K562 (cell line): ENCODE data around the gene LEAP2. TPM values are rescaled to one million over a fixed set of nuclear protein-coding genes. Genes with fewer than 3 reads are reported as not detected.
A peak's percentile ranks its signal among the peaks of the same experiment; 100 is the strongest.

ENCODE experiments used
- ATAC-seq: fragments of 200-7000 bp; cut with Tn5 transposase; 3 replicates; pipeline ENCODE4 v1.9.1; 2020; ENCODE audit warnings: moderate library complexity
- BruUV-seq: library from RNA; stranded (reverse); fragments of 400-500 nt; replicated peaks from 2 replicates; lab custom pipeline; 2021; lab: Mats Ljungman, UMichigan
- CTCF ChIA-PET: fragments of 300-600 bp; formaldehyde crosslinking; extraction: SDS; loops from one replicate; lab custom pipeline; 2021; ENCODE audit warnings: low intra/inter-chr PET ratio; lab: Yijun Ruan, JAX
- POLR2A ChIA-PET: fragments of 300-600, 350-650 bp; sonication (Branson Sonifier 250); formaldehyde crosslinking; extraction: SDS; loops from one replicate; lab custom pipeline; 2021; ENCODE audit warnings: antibody characterized with exemption, inconsistent platforms; lab: Yijun Ruan, JAX
- DNase-seq, 4 experiments: peaks; one replicate each; pipeline versions ENCODE4 v3.0.0 to v3.0.0-alpha.2; 2011 to 2018; ENCODE audit warnings: low spot score in 3 of 4, mixed read lengths in 3 of 4; ENCODE audit errors: extremely low read depth in 1 of 4
- FAIRE-seq: peaks from 2 replicates; lab custom pipeline; 2011; peaks lifted over from hg19 to GRCh38; lab: Jason Lieb, UNC
- H2AFZ ChIP-seq: 2 replicates; pipeline ENCODE4 v1.6.0; 2011; ENCODE audit warnings: low read depth, low read length, control low read depth, inconsistent platforms
- H3K27ac ChIP-seq: fragments of 200-600 bp; 3 replicates; pipeline ENCODE4 v1.8.0; 2011; ENCODE audit warnings: low read depth, mild to moderate bottlenecking, control low read depth, inconsistent platforms, low read length, moderate library complexity, mixed read lengths; ENCODE audit errors: extremely low read depth
- H3K27me3 ChIP-seq, 2 experiments: fragments of 300-600 bp in 1 of 2; 2 replicates in 1 of 2; 3 replicates in 1 of 2; pipeline versions ENCODE4 v1.6.0 to v1.8.0; 2011; ENCODE audit warnings: inconsistent platforms in 2 of 2, low read length in 2 of 2, mild to moderate bottlenecking in 1 of 2, mixed read lengths in 1 of 2, moderate library complexity in 1 of 2; ENCODE audit not compliant: control insufficient read depth in 2 of 2, insufficient read depth in 2 of 2
- H3K36me3 ChIP-seq: fragments of 300-600 bp; 3 replicates; pipeline ENCODE4 v1.8.0; 2011; ENCODE audit warnings: mild to moderate bottlenecking, low read length, inconsistent platforms; ENCODE audit not compliant: control insufficient read depth, insufficient read depth
- H3K4me1 ChIP-seq, 2 experiments: fragments of 200-600 bp in 1 of 2; replicated peaks in 1 of 2; 2 replicates in 1 of 2; 3 replicates in 1 of 2; pipeline versions ENCODE4 v1.5.1 to v1.8.0; 2011; ENCODE audit warnings: inconsistent platforms in 2 of 2, low read length in 2 of 2, mild to moderate bottlenecking in 1 of 2, mixed read lengths in 1 of 2, moderate library complexity in 1 of 2; ENCODE audit not compliant: control insufficient read depth in 2 of 2, insufficient read depth in 2 of 2
- H3K4me2 ChIP-seq: 2 replicates; pipeline ENCODE4 v1.6.1; 2011; ENCODE audit warnings: low read length, control low read depth, inconsistent platforms, mixed read lengths; ENCODE audit not compliant: insufficient read depth
- H3K4me3 ChIP-seq: fragments of 200-600 bp; sonication (generic), shearing (Covaris generic); 2 replicates; pipeline ENCODE4 v1.5.1; 2016; ENCODE audit warnings: control low read depth, inconsistent platforms
- H3K79me2 ChIP-seq: fragments of 200-600 bp; 3 replicates; pipeline ENCODE4 v1.8.0; 2011; ENCODE audit warnings: low read length, inconsistent platforms; ENCODE audit not compliant: control insufficient read depth, insufficient read depth
- H3K9ac ChIP-seq, 2 experiments: 2 replicates each; pipeline versions ENCODE4 v1.6.0 to v1.6.1; 2011; ENCODE audit warnings: low read depth in 2 of 2, low read length in 2 of 2, control low read depth in 1 of 2, inconsistent platforms in 1 of 2, mild to moderate bottlenecking in 1 of 2, mixed read lengths in 1 of 2; ENCODE audit not compliant: insufficient read depth in 1 of 2
- H3K9me1 ChIP-seq: one replicate; pipeline ENCODE4 v1.6.0; 2011; ENCODE audit warnings: inconsistent platforms, mild to moderate bottlenecking, low read length, moderate library complexity; ENCODE audit not compliant: control insufficient read depth, insufficient read depth
- H3K9me3 ChIP-seq: replicated peaks from 2 replicates; pipeline ENCODE4 v1.5.1; 2011; ENCODE audit warnings: low read depth, low read length, inconsistent platforms; ENCODE audit not compliant: control insufficient read depth, insufficient read depth
- H4K20me1 ChIP-seq: replicated peaks from 2 replicates; pipeline ENCODE4 v1.6.1; 2011; ENCODE audit warnings: low read length, inconsistent platforms, mixed read lengths; ENCODE audit not compliant: control insufficient read depth, insufficient read depth
- ARID4B ChIP-seq: sonication (generic); formaldehyde crosslinking; IDR thresholded peaks from 2 replicates; pipeline ENCODE4 v1.8.0; 2022; ENCODE audit warnings: mild to moderate bottlenecking, missing genetic modification reagents
- BACH1 ChIP-seq: fragments of 200-800 bp; sonication (Bioruptor generic); IDR thresholded peaks from 2 replicates; pipeline ENCODE4 v1.6.1; 2016; ENCODE audit warnings: missing genetic modification characterization, missing compliant biosample characterization
- BRD4 ChIP-seq: fragments of 200-600 bp; sonication (generic); IDR thresholded peaks from 2 replicates; pipeline ENCODE4 v1.6.1; 2017; ENCODE audit warnings: inconsistent platforms
- FOSL1 ChIP-seq: fragments of 200-800 bp; sonication (Bioruptor generic); conservative IDR thresholded peaks from 2 replicates; pipeline ENCODE4 v1.6.1; 2016; ENCODE audit warnings: missing genetic modification characterization, missing compliant biosample characterization
- IRF2 ChIP-seq: sonication (generic); formaldehyde crosslinking; IDR thresholded peaks from 2 replicates; pipeline ENCODE4 v1.8.1; 2022; ENCODE audit warnings: mild to moderate bottlenecking, missing genetic modification reagents
- NR2C2 ChIP-seq, 2 experiments: fragments of 200-800 bp in 1 of 2; sonication (Bioruptor generic) in 1 of 2; sonication (generic) in 1 of 2; formaldehyde crosslinking in 1 of 2; IDR thresholded peaks; 2 replicates each; pipeline versions ENCODE4 v1.6.1 to v1.8.0; 2016 to 2022; ENCODE audit warnings: mild to moderate bottlenecking in 1 of 2, missing compliant biosample characterization in 1 of 2, missing genetic modification characterization in 1 of 2, missing genetic modification reagents in 1 of 2
- ZNF395 ChIP-seq: fragments of 200-800 bp; sonication (Bioruptor generic); IDR thresholded peaks from 2 replicates; pipeline ENCODE4 v1.6.1; 2017; ENCODE audit warnings: missing genetic modification characterization, missing compliant biosample characterization
- WGBS: fragments of 100-300 bp; shearing (Covaris generic); methylation state at CpG from one replicate; pipeline ENCODE4 v1.1.6; 2016; ENCODE audit warnings: low coverage, mixed read lengths; ENCODE audit not compliant: insufficient coverage; ENCODE audit errors: missing lambda C conversion rate; 5-methylcytosine and 5-hydroxymethylcytosine counted together
- in situ Hi-C: fragments of 300-500 bp; cut with MboI; formaldehyde crosslinking; loops from 4 replicates; pipeline ENCODE4 v1.15.0; 2018; ENCODE audit warnings: inconsistent platforms, mixed read lengths
- intact Hi-C: fragments of 100-400 bp; cut with micrococcal nuclease; formaldehyde crosslinking; loops from 2 replicates; pipeline ENCODE4 v1.14.2; 2022
- polyA plus RNA-seq, 8 experiments: library from polyadenylated mRNA; depleted of rRNA in 4 of 8; stranded (reverse) in 5 of 8; unstranded in 3 of 8; fragments of >200 nt; fragmentation: Nextera tagmentation in 2 of 8; fragmentation: Illumina TruSeq in 1 of 8; extraction: Ambion mirVana in 2 of 8; extraction: Trizol in 1 of 8; gene quantifications; 2 replicates each; pipeline versions ENCODE4 v1.2.1 to v1.2.3, GENCODE V29; 2011 to 2014; ENCODE audit warnings: inconsistent platforms in 1 of 8, missing spikeins in 1 of 8
- total RNA-seq, 7 experiments: library from RNA; depleted of rRNA in 6 of 7; stranded (reverse); fragments of >200 nt in 6 of 7; fragmentation: Illumina TruSeq in 2 of 7; extraction: Trizol in 2 of 7; gene quantifications; 2 replicates each; pipeline versions ENCODE4 v1.2.1 to v1.2.3, GENCODE V29; 2011 to 2021; ENCODE audit warnings: low replicate concordance in 1 of 7
- TF ChIP-seq, protein P1 (sequence below): fragments of 450-650 bp; IDR thresholded peaks from 2 replicates; pipeline ENCODE4 v1.6.1; 2016; ENCODE audit warnings: low read depth, mild to moderate bottlenecking, moderate library complexity

The LEAP2 gene
- total and polyA plus RNA-seq, 9 of the 15 experiments (the other 6 are each of a cell fraction or from before 2014, with no cell fraction given), result 1.1 to 5.6 (median 2.5) TPM

- intact Hi-C loops (no loop called here), in situ Hi-C loops (no loop called here)
- no peak overlapping the region for H3K27ac ChIP-seq
- ATAC-seq, result peak; percentile 17
- H3K4me1 ChIP-seq, result peaks cover 0 to 14% of the 10 kb centered on the region in 2 experiments; a peak in 3 of 5 replicates
- no peaks in the 10 kb centered on the region for H3K9me1 ChIP-seq
- no peaks in the 10 kb centered on the region for H3K27me3 ChIP-seq
- no peak for FAIRE-seq
- DNase-seq, result no peak
- POLR2A ChIA-PET, result interaction anchor here (0.7 to 3.1 kb wide), 7 partner anchors 8 to 475 kb away, joined by 3 to 25 read pairs (median 7); partner anchors contain the start of genes GDF9 and UQCRQ
- H3K79me2 ChIP-seq, result no peaks in the 10 kb centered on the region
- no TSS peak for BruUV-seq
- no peak overlapping the region; the same call in 1 of the 2 replicates for H3K4me2 ChIP-seq
- H3K9ac ChIP-seq, result no peak overlapping the region
- TF ChIP-seq IRF2 (CRISPR knock-in tag) (no peak), BACH1 (peak; percentile 11; the same call in 1 of the 2 replicates), FOSL1 (tag) (0 out of 2 replicates have a peak, but pooled peaks have one; percentile 13)
- H3K9me3 ChIP-seq, result no peaks in the 10 kb centered on the region
- H3K36me3 ChIP-seq, result no peaks in the 10 kb centered on the region
- CTCF ChIA-PET, result no interaction called here
- peak overlapping the region; percentile 75 for H2AFZ ChIP-seq
- no peak overlapping the region for H3K4me3 ChIP-seq
- H4K20me1 ChIP-seq, result no peaks in the 10 kb centered on the region
- 32% methylated on average over 2 of the region's 2 CpGs for whole genome bisulfite sequencing
Observed at GRCh38 chr5:132850066-132850465, 23.4 kb upstream of the LEAP2 start.

DNA sequence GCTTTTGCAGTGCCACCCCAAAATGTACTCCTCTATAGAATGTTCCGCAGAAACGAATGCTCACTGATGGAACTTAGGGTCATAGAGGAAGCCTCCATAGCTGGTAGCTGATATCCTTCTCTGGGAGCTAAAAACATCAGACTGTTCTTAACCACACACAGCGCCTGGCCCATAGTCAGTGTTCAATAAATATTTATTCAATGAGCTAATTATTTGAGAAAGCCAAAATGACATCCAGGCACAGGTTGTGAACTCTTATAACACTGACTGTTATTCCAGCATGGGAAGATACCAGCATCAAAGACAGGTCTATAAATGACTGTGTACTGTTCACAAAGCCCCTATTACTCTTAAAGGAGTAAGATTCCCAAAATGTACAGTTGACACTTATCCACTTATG, 20.1 kb upstream of the LEAP2 start:
- no TSS peak for BruUV-seq
- POLR2A ChIA-PET, result interaction anchor here (1.1 to 3.0 kb wide), 4 partner anchors 9 to 23 kb away, joined by 3 to 17 read pairs (median 6); partner anchors contain the start of genes GDF9 and UQCRQ
- Histone ChIP-seq H3K4me2 (no peak overlapping the region), H3K9me1 (no peaks in the 10 kb centered on the region), H2AFZ (no peak overlapping the region), H3K27me3 (no peaks in the 10 kb centered on the region), H3K4me1 (peaks cover 0 to 14% of the 10 kb centered on the region in 2 experiments; a peak in 3 of 5 replicates), H3K79me2 (no peaks in the 10 kb centered on the region), H3K9ac (no peak overlapping the region), H3K4me3 (no peak overlapping the region), H3K27ac (no peak overlapping the region), H4K20me1 (no peaks in the 10 kb centered on the region), H3K36me3 (no peaks in the 10 kb centered on the region), H3K9me3 (no peaks in the 10 kb centered on the region)
- ATAC-seq (no peak), DNase-seq (no peak), FAIRE-seq (no peak)
- intact Hi-C loops (no loop called here), in situ Hi-C loops (no loop called here)
- WGBS, result 62% methylated on average over 3 of the region's 3 CpGs
- CTCF ChIA-PET, result no interaction called here
- TF ChIP-seq NR2C2 (CRISPR knock-in tag; IDR thresholded peaks at IDR 0.05), result no peak
- TF ChIP-seq NR2C2 (tag; IDR thresholded peaks at IDR 0.05), result no peak
- TF ChIP-seq BRD4, result no peak
- TF ChIP-seq ZNF395, result no peak
- TF ChIP-seq, protein P1, sequence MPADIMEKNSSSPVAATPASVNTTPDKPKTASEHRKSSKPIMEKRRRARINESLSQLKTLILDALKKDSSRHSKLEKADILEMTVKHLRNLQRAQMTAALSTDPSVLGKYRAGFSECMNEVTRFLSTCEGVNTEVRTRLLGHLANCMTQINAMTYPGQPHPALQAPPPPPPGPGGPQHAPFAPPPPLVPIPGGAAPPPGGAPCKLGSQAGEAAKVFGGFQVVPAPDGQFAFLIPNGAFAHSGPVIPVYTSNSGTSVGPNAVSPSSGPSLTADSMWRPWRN, result no peak
- TF ChIP-seq ARID4B (CRISPR knock-in tag), result no peak
